HEK293T (cell line): ENCODE data around the gene SKAP1.

ENCODE experiments used
- ELF4 ChIP-seq: fragments of 450-650 bp; IDR thresholded peaks from 2 replicates; pipeline ENCODE4 v1.6.1; 2017; ENCODE audit warnings: antibody characterized with exemption
- LEF1 ChIP-seq: fragments of 450-650 bp; IDR thresholded peaks from 2 replicates; pipeline ENCODE4 v1.6.1; 2017; ENCODE audit warnings: mild to moderate bottlenecking, borderline replicate concordance

DNA sequence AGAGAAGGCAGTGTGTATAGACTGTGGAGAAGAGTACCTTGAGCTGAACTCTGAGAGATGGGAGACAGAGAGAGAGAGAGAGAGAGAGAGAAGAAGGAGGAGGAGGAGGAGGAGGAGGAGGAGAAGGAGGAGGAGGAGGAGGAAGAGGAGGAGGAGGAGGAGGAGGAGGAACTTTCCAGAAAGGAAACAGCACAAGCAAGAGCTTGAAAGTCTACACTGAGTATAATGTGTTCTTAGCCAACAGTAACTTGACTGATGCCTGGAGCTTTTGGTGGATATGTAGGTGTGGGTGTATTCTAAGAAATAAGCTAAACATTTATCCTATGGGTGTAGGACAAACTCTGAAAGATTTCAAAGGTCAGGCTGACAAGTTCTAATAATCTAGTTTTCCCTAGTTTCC, 206.1 kb downstream of the SKAP1 start:
- no peak for TF ChIP-seq ELF4
- no peak for TF ChIP-seq LEF1
